UCSD-AML1 (cell line): ENCODE results near the gene PTPA.
"Not testable (repeated sequence)": the region's sequence is repeated elsewhere in the genome, so short reads cannot be mapped to it uniquely, and the experiment has no call there.

Experiments
- DNase-seq: peaks from one replicate; lab custom pipeline; 2025; ENCODE audit not compliant: unreplicated experiment; lab: John Stamatoyannopoulos, UW

Gene PTPA

GRCh38 chr9:129151469-129151868 is 40.3 kb downstream of the PTPA start:
- DNase-seq: no peak

GRCh38 chr9:129154866-129155477 is 43.8 kb downstream of the PTPA start:
- no peak for DNase-seq

- no peak for DNase-seq
These were observed 44.9 kb downstream of the PTPA start for GRCh38 chr9:129156163-129156562.

GRCh38 chr9:129160712-129161533 is 49.7 kb downstream of the PTPA start:
- DNase-seq: no peak

- no peak for DNase-seq
These were observed 50.3 kb downstream of the PTPA start for GRCh38 chr9:129161534-129161837.

GRCh38 chr9:129162497-129163197 is 51.4 kb downstream of the PTPA start:
- DNase-seq: no peak

GRCh38 chr9:129163198-129163670 is 52.0 kb downstream of the PTPA start:
- DNase-seq: not testable (repeated sequence)

- DNase-seq: no peak
These were observed 52.5 kb downstream of the PTPA start for GRCh38 chr9:129163753-129164152.

GRCh38 chr9:129164246-129164930 is 53.2 kb downstream of the PTPA start:
- no peak for DNase-seq

GRCh38 chr9:129165198-129165597 is 54.0 kb downstream of the PTPA start:
- DNase-seq: no peak

GRCh38 chr9:129166623-129167557 is 55.7 kb downstream of the PTPA start:
- DNase-seq: peak; percentile 80

GRCh38 chr9:129170229-129170628 is 59.0 kb downstream of the PTPA start:
- no peak for DNase-seq

GRCh38 chr9:129171993-129172751 is 61.0 kb downstream of the PTPA start:
- no peak for DNase-seq

- DNase-seq: no peak
These were observed 61.6 kb downstream of the PTPA start for GRCh38 chr9:129172816-129173215.

GRCh38 chr9:129173296-129174101 is 62.3 kb downstream of the PTPA start:
- DNase-seq: no peak

GRCh38 chr9:129174102-129174723 is 63.0 kb downstream of the PTPA start:
- peak; percentile 86 for DNase-seq

GRCh38 chr9:129174724-129175514 is 63.7 kb downstream of the PTPA start:
- DNase-seq: peak; percentile 76

- DNase-seq: no peak
These were observed 64.3 kb downstream of the PTPA start for GRCh38 chr9:129175515-129175824.
